ENCODE data around the gene SPATA6L. TPM values are rescaled to one million over a fixed set of nuclear protein-coding genes. Genes with fewer than 3 reads are reported as not detected.

The SPATA6L gene, protein sequence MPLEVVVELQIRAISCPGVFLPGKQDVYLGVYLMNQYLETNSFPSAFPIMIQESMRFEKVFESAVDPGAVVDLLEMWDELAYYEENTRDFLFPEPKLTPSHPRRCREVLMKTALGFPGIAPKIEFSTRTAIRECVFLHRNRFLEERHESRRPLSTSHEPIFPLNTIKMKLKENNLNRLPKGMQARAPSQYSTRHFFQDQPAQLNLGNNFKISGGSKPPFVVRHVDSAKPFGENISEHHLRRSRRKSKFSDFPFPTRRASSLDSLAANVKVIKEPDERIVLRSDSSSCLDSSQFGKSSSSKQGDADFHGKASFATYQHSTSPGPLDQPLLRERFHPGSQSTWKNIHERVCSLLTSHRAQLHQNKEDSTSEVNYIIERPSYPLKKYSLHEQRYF
- 1 to 10 TPM; 3.2 to 6.3 TPM for total RNA-seq
- long read RNA-seq, partial matches to known transcripts, result 0 of 1 reads
- long read RNA-seq, other reads (novel, unspliced or antisense), result 1 of 1 reads

DNA sequence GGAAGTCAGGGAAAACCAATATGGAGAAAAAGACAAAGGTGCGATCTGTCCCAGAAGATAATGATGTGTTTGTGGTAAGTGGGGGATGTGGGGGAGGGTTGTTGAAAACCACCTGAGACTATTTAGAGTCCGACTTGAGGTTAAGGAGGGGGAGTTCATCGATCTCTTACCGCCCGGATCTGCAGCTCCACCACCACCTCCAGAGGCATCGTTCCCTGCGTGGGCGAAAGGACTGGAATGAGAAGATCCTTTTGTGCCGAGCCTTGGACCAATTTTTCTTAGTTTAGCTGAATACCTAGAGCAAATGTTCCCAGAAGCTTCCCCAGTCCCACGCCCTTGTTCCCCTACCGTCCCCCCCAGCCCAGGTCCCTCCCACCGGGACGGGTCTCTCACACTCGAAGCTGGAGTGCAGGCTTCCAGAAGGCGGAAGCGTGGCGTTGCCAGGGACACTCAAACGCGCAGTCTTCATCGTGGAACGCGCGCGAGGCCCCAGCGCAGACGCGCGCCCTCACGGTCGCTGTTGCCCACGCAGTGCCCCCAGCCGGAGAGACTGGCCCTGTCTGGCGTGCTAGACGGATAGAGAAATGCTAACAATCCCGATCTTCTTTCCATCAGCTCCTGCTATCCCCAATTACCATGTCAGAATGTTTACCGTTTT, at the start of gene SPATA6L:
TSS of gene SPATA6L (minus strand) at position 439 of the 658 bp plus-strand sequence. CDS start at position 209, 230 bp downstream.
- DNase-seq, result peak; percentile 78 to 81
- intact Hi-C loops (cut with DNase I, micrococcal nuclease), result loop anchor here in 1 of 2 donors (10.0 kb wide), 1 partner anchor 319 kb away; the partner anchor contains the start of gene JAK2
- peak; percentile 58 for ATAC-seq

DNA sequence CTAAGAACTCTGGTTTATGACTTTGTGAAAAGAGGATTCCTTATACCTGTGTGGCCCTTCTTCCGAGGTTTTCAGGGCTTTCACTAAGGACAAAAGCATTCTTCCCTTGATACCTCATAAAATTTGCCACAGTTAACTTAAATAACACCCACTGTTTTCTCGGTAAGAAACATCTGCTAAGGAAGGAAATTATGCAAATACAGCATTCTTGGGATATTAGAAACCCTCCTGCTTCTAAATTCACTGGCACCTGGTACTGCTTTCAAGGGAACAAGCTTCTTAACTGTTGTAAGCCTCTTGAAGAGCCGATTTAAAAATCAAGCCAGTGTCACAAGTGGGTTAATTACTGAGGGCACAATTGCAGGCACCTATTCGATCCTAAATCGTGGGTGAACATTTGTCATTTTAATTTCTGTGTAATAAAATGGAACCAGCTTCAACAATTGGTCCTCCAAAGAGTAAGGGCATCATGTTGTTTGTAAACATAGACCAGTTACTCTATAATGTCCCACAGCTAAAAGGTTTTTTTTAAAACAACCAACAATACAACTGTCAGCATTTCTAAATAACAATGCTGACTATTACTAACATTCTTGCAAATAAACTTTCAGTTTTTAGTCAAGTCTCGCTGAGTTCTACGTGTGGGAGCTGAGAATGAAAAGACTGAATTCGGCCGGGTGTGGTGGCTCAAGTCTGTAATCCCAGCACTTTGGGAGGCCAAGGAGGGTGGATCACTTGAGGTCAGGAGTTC, 48.2 kb upstream of the SPATA6L start:
- intact Hi-C loops (cut with DNase I, micrococcal nuclease), result no loop called here
- DNase-seq, result no peak
- no peak for ATAC-seq

DNA sequence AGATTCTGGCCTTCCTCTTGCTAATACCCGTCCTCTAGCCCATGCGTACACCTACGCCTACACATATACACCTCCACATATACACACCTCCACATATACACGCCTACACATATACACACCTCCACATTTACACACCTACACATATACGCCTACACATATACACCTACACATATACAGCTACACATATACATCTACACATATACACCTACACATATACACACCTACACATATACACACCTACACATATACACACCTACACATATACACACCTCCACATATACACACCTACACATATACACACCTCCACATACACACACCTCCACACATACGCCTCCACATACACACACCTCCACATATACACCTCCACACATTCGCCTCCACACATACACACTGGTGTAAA, 47.6 kb upstream of the SPATA6L start:
- ATAC-seq (peak; percentile 16), DNase-seq (no peak)
- intact Hi-C loops (cut with DNase I, micrococcal nuclease), result no loop called here

DNA sequence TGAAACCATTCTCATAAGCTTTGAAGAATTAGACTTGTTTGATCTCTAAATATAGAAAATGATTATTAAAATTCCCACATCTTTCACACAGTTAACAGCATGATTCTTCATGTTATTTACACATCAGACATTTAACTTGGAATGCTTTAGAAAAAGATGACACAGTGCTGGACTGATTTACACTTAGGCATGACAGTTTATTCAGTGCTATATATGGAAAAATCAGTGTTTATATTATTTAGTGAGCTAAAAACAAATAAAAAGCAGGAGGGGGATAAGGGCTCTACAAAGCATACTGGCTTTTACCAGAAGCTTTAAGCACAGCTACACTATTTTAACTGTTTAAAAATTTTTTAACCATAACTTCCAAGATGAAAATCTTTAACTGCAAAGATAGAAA, 43.1 kb upstream of the SPATA6L start:
- no peak for DNase-seq
- intact Hi-C loops (cut with DNase I, micrococcal nuclease), result no loop called here
- no peak for ATAC-seq

DNA sequence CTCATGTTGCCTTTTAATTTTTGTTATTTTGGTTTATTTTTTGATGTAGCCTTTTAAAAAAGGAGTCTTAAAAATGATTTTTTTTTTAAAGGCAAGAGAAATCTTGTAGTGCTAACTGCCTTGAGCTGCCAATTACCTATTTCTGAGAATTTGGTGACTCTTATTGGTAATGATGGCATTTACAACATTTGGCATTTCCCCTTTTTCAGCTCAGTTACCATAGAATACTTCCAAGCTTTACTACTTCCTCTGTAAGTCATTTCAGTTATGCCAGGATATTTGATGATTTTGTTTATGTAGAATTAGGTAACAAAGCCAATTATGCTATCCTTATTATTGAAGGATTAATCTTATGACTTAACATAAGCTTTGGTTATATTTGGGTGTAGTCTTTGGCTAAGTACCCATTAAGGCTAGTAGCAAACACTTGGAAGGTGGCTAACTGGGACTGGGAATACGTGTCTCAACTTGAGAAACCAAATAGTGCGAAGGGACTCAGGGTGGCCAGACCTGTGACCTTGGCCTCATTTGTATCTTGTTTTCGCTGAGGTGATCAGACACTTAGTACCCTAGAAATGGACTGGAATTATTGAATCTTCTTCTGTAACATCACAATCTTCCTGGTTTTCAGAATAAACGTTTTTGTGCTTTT, 40.8 kb upstream of the SPATA6L start:
- intact Hi-C loops (cut with DNase I, micrococcal nuclease), result no loop called here
- no peak for ATAC-seq
- DNase-seq, result no peak

DNA sequence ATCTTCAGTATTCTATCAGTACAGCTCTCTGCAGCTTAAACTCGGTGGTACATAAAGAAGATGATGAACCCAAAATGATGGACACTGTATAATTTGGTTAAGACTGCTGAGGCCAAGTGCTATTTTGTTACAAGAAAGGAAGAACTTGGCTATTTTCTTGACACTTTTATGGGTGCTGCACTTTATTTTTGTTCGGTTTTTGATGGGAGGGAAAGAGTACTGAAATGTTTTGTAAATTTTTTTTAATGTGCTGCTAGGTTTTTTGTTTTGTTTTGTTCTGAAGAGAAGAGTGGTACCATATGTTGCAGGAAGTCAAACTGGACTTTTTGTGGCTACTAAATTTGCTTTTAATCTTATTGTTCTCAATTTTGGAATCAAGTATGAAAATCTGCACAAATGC, 39.7 kb upstream of the SPATA6L start:
- intact Hi-C loops (cut with DNase I, micrococcal nuclease), result no loop called here
- no peak for DNase-seq
- ATAC-seq, result no peak

DNA sequence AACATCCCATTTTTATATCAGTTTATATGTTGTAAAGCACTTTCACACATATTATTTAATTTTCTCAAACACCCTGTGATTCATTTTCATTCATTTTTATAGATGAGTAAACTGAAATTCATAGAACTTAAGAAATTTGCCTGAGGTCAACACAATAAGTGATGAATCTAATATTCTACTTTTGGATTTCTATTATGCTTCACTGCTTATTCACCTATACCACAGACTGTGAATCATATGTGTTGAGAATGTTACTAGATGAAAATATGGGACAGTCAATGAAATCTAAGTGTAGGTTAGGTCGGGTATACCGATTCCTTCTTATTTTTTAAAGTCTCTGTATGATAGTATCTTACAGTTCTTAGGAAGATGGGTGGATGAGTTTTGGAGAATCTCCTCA, 37.8 kb upstream of the SPATA6L start:
- intact Hi-C loops (cut with DNase I, micrococcal nuclease), result no loop called here
- DNase-seq (no peak), ATAC-seq (no peak)

DNA sequence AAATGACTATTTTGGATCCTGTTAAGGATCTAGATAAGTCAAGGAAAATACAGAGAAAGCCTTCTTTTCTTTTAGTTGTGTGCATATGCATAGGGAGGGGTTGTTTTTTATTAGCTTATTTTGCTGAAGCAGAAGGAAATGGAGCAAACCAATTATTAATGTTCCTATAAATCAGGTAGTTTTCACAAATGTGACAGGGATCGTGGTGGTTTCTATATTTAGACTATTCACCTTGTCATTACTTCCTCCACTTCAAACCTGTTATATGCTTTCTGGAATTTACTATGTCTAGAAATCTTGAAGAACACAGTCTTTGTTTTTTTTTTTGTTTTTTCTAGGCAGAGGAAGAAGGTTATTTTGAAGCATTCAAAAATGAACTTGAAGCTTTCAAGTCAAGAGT, 35.2 kb upstream of the SPATA6L start:
- ATAC-seq (no peak), DNase-seq (no peak)
- intact Hi-C loops (cut with DNase I, micrococcal nuclease), result no loop called here

DNA sequence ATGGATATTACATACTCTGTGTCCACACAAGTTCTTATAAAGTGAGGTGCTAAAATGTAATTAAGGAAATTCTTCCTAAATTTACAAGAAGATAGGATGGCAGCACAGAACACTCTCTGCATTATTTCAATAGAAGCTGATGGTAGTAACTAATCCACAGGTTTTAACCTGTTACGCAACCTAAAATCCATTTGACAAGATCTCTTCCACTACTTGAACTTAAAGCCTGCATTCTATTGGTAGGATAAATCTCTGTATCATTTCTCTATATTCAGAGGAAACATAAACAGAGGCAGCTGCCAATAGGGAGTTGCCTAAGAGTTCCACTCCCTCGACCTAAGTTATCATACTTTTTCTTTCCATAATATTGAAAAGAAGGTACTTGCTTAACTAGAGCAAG, 34.7 kb upstream of the SPATA6L start:
- ATAC-seq, result no peak
- no peak for DNase-seq
- intact Hi-C loops (cut with DNase I, micrococcal nuclease), result no loop called here

DNA sequence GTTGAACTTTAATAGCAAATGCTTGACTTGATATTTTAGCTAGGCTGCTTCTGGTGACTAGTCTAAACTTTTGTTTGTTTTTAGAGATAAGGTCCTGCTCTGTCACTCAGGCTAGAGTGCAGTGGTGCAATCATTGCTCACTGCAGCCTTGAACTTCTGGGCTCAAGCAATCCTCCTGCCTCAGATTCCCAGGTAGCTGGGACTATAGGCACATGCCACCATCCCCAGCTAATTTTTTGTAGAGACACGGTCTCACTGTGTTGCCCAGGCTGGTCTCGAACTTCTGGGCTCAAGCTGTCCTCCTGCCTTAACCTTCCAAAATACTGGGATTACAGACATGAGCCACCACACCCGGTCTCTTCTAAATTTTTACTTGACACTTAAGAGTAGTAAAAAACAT, 33.8 kb upstream of the SPATA6L start:
- ATAC-seq (peak; percentile 29), DNase-seq (no peak)
- intact Hi-C loops (cut with DNase I, micrococcal nuclease), result no loop called here

DNA sequence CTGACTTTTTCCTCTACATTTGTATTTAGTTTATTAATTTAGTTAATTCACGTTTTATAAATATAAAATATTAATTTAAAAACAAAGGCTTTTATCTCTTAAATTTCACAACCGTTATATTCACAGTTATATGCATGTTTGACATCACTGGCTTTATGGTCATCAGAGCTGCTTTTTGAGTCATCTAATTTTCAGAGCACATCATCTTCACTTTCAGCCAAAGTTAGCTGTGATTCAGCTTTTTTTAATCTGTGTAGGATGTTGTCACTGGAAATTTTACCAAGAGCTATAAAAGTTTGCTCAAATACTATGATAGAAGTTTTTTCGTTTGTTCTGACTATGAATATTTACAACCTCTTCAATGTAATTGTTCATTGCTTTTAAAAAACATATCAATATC, 25.5 kb upstream of the SPATA6L start:
- no peak for DNase-seq
- ATAC-seq, result no peak
- intact Hi-C loops (cut with DNase I, micrococcal nuclease), result no loop called here

DNA sequence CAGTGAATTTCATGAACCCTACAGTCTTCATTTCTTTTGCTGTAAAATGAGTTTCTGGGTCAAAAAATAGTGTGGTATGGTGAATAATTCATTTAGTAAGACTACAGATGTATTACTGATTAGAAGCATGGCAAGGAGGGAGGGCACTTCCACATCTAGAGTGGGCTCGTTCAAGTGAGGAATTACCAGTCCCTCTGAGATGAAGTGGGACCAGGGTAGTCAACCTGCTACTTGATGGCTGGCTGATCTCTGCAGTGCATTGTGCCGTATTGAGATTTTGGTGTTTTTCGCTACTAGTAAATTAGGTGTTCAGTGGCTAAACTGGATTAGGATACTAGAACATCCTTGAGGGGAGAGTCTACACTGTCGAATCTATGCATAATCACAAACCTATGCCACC, 23.9 kb upstream of the SPATA6L start:
- DNase-seq (no peak), ATAC-seq (no peak)
- intact Hi-C loops (cut with DNase I, micrococcal nuclease), result no loop called here

DNA sequence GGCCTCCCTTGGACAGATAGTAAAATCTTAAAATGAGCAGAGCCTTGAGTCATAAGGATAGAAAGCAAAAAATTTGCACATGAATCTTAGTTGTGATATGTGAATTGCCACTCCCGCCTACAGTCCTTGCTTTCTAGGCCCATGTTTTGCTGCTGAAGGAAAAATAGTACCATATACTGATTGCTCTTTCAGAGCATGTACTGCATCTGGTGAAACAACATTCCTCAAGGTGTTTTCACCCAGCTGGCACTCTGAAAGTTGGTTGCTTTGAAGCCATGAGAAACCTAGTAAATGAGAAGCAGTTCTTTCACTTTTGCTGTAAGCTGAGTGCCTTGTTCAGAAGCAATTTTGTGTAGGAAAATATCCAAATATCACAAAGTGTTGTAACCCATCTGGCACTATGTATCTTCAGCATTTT, 23.4 kb upstream of the SPATA6L start:
- intact Hi-C loops (cut with DNase I, micrococcal nuclease), result loop anchor here in 1 of 2 donors (10.0 kb wide), 1 partner anchor 45 kb away; no protein-coding TSS in a partner anchor
- ATAC-seq, result no peak
- DNase-seq, result no peak

DNA sequence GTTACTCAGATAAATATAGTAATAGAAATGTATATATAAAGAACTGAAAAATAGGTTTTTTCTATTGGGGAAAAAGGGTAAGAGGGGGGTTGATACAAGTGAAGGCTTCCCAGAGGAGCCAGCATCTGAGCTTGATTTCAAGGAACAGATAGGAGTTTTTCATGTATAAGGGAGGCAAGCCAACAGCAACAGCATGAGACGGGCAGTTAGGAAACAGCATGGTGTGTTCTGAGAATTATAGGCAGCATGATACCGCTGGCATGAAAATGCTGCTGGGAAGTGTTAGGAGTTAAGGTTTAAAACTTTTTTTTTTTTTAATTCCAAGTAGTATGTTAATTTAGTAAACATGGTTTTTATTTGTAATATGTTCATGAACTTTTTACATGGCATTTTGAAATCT, 22.7 kb upstream of the SPATA6L start:
- ATAC-seq, result no peak
- no peak for DNase-seq
- intact Hi-C loops (cut with DNase I, micrococcal nuclease), result loop anchor here in 1 of 2 donors (10.0 kb wide), 1 partner anchor 46 kb away; no protein-coding TSS in a partner anchor

DNA sequence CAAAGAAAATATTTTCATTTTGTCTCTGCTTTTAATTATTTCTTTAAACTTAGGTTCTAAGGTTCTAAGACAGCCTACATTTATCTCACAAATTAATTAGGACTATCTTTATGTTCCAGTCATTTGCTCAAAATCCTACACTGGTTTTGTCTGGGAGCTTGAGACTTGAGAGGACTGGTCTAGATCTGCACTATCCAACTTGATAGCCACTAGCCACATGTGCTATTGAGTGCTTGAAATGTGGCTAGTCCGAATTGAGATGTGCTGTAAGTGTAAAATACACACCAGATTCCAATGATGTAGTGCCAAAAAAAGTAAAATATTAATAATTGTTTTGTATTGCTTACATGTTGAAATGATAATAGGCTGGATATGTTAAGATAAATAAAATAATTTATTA, 20.3 kb upstream of the SPATA6L start:
- ATAC-seq, result no peak

DNA sequence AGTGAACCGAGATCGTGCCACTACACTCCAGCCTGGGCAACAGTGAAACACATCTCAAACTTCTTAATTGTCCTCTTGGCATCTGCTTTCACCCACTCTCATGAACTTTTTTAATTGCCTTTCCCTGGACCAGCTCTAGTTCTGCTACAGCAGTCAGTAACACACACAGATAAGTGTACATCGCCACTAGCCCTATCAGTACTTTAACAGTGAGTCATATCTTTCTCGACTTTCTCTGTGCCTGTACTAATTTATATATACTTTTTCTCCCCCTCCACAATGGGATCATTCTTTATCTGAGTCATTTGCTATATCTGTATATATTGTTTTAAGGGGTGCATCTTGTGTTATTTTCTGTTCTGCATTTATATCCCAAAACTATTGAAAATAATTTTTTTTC, 19.8 kb upstream of the SPATA6L start:
- no peak for ATAC-seq
- intact Hi-C loops (cut with DNase I, micrococcal nuclease), result loop anchor here in 1 of 2 donors (10.0 kb wide), 1 partner anchor 49 kb away; no protein-coding TSS in a partner anchor
- DNase-seq, result no peak

More for the DNA sequence above, 20.3 kb upstream of the SPATA6L start:
- DNase-seq, result no peak
- intact Hi-C loops (cut with DNase I, micrococcal nuclease), result loop anchor here in 1 of 2 donors (10.0 kb wide), 1 partner anchor 48 kb away; no protein-coding TSS in a partner anchor

DNA sequence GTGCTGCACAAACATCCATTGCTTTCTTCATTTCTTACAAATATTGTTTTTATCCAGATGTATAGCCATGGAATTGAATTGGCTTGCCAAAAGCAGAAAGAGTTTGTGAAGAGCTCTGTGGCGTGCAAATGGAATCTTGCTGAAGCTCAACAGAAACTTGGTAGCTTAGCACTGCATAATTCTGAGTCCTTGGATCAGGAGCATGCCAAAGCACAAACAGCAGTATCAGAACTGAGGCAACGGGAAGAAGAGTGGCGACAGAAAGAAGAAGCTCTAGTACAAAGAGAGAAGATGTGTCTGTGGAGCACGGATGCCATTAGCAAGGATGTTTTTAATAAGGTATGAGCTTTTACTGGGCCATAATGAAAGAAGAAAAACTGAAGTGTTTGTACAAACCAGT, 18.5 kb upstream of the SPATA6L start:
- ATAC-seq (no peak), DNase-seq (no peak)
- intact Hi-C loops (cut with DNase I, micrococcal nuclease), result loop anchor here in 1 of 2 donors (10.0 kb wide), 1 partner anchor 50 kb away; no protein-coding TSS in a partner anchor

DNA sequence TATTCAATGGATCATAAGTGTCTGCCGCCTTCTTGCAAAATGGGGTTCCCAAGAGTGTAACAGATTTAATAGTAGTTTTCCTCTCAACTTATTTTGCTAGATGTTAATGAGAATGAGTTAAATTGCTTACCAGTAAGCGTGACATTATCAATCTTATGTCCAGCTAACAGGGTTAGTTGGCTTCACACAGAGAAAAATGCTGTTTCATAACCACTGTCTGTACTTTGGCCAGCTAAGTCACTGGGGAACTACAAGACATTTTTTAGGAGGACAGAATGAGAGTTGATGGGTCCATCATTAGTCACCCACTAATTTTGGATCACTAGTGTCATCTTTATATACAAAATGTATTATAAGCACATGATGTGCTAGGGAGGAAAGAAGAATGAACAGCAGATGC, 14.5 kb upstream of the SPATA6L start:
- DNase-seq (no peak), ATAC-seq (no peak)
- intact Hi-C loops (cut with DNase I, micrococcal nuclease), result loop anchor here in 1 of 2 donors (10.0 kb wide), 1 partner anchor 54 kb away; no protein-coding TSS in a partner anchor

DNA sequence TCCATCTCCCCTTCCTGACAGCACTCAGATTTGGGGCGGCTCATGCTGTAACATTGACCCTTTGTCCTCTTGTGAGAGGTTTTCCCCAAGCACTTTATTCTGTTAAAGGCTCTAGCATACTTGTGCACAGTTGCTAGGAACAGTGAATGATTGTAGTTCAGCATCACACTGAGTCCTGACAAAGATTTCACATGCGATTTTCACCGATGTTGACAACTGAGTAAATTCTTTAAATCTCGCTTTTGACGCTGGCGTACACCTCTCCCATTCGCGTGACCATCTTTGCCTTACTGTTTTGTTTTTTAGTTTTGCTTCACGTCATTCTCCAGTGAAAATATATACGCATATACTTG, 13.9 kb upstream of the SPATA6L start:
- no peak for DNase-seq
- intact Hi-C loops (cut with DNase I, micrococcal nuclease), result loop anchor here in 1 of 2 donors (10.0 kb wide), 1 partner anchor 55 kb away; no protein-coding TSS in a partner anchor
- no peak for ATAC-seq
